ENCODE measurements around the gene KRTAP13-2. TPM values are rescaled to one million over a fixed set of nuclear protein-coding genes. Genes with fewer than 3 reads are reported as not detected.

Gene KRTAP13-2
- total RNA-seq, 6 experiments from 2014 or later: not detected

GRCh38 chr21:30348506-30348905 is 23.6 kb downstream of the KRTAP13-2 start, which contains the start of gene KRTAP23-1:
Gene KRTAP23-1 (minus strand): TSS chr21:30348606. CDS start chr21:30348606, 0 bp downstream.
- no peak within 1 kb of the TSS for H3K4me3 Mint-ChIP-seq
- DNase-seq: no peak
- no peaks in the 10 kb centered on the region for H3K4me1 Mint-ChIP-seq (ENCODE audit: low read depth)
- TF ChIP-seq, protein P1, sequence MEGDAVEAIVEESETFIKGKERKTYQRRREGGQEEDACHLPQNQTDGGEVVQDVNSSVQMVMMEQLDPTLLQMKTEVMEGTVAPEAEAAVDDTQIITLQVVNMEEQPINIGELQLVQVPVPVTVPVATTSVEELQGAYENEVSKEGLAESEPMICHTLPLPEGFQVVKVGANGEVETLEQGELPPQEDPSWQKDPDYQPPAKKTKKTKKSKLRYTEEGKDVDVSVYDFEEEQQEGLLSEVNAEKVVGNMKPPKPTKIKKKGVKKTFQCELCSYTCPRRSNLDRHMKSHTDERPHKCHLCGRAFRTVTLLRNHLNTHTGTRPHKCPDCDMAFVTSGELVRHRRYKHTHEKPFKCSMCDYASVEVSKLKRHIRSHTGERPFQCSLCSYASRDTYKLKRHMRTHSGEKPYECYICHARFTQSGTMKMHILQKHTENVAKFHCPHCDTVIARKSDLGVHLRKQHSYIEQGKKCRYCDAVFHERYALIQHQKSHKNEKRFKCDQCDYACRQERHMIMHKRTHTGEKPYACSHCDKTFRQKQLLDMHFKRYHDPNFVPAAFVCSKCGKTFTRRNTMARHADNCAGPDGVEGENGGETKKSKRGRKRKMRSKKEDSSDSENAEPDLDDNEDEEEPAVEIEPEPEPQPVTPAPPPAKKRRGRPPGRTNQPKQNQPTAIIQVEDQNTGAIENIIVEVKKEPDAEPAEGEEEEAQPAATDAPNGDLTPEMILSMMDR (IDR thresholded peaks at IDR 0.05): no peak
- H3K9me3 Mint-ChIP-seq: peaks cover 54% of the 10 kb centered on the region
- H3K36me3 Mint-ChIP-seq (ENCODE audit: low read depth): no peaks in the 10 kb centered on the region
- H3K27ac Mint-ChIP-seq: no peak within 1 kb of the TSS
- peaks cover 1% of the 10 kb centered on the region; the same call in 1 of the 2 replicates for H3K27me3 Mint-ChIP-seq (ENCODE audit: insufficient read depth)

- Mint-ChIP-seq H3K27me3 (ENCODE audit: insufficient read depth) (peaks cover 1% of the 10 kb centered on the region; the same call in 1 of the 2 replicates), H3K9me3 (peaks cover 42% of the 10 kb centered on the region), H3K4me1 (ENCODE audit: low read depth) (no peaks in the 10 kb centered on the region), H3K36me3 (ENCODE audit: low read depth) (no peaks in the 10 kb centered on the region), H3K4me3 (no peak overlapping the region), H3K27ac (no peak overlapping the region)
- TF ChIP-seq, protein P1 (IDR thresholded peaks at IDR 0.05): no peak
- no peak for DNase-seq
Measured at GRCh38 chr21:30345014-30345413, 27.1 kb downstream of the KRTAP13-2 start.

- Mint-ChIP-seq H3K4me1 (ENCODE audit: low read depth) (no peaks in the 10 kb centered on the region), H3K27ac (no peak overlapping the region), H3K4me3 (no peak overlapping the region), H3K27me3 (ENCODE audit: insufficient read depth) (no peaks in the 10 kb centered on the region), H3K36me3 (ENCODE audit: low read depth) (no peaks in the 10 kb centered on the region; the same call in 1 of the 2 replicates), H3K9me3 (peaks cover 42% of the 10 kb centered on the region)
- DNase-seq: peak; percentile 0
- TF ChIP-seq, protein P1 (IDR thresholded peaks at IDR 0.05): peak; percentile 82
Measured at GRCh38 chr21:30340714-30341573, 31.1 kb downstream of the KRTAP13-2 start.

DNA sequence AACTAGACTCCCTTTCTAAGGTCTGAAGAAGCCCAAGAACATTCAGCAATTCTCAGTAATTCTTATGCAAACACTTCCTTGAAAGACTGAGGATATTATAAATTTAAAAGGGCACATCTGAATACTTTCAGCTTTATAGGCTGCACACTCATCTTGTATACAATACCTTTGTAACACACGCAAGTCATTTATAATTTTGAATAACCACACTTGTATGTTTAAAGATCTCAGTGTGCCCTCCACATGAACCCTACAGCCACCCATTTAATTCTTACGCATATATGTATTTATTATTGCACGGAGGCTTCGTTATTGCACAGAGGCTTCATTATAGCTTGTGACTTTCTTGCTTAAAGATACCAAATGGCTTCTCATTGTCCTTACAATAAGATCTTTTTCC is 33.4 kb downstream of the KRTAP13-2 start:
- H3K27ac Mint-ChIP-seq: no peak overlapping the region
- no peaks in the 10 kb centered on the region for H3K4me1 Mint-ChIP-seq (ENCODE audit: low read depth)
- TF ChIP-seq, protein P1 (IDR thresholded peaks at IDR 0.05): no peak
- H3K36me3 Mint-ChIP-seq (ENCODE audit: low read depth): no peaks in the 10 kb centered on the region; the same call in 1 of the 2 replicates
- H3K27me3 Mint-ChIP-seq (ENCODE audit: insufficient read depth): no peaks in the 10 kb centered on the region
- no peak for DNase-seq
- no peak overlapping the region for H3K4me3 Mint-ChIP-seq
- H3K9me3 Mint-ChIP-seq: peaks cover 32% of the 10 kb centered on the region

DNA sequence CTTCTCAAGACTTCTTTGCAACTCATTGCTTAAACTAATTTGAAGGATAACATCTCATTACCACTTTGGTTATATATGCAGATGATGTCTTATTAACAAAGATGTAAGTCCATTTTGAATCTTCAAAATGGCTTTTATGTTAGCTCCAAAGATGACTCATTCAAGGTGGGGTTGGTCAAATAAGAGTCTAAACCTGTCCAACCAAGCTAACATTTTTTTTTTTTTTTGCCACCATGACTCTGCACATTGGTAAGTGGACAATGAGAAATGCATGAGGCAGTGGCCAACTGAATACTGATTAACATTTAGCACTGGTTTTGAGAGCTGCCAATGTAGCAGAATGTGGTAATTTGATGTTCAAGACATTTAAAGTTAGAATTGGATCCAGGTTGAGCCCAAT is 34.3 kb downstream of the KRTAP13-2 start:
- no peaks in the 10 kb centered on the region; the same call in 1 of the 2 replicates for H3K36me3 Mint-ChIP-seq (ENCODE audit: low read depth)
- no peak overlapping the region for H3K4me3 Mint-ChIP-seq
- no peak overlapping the region for H3K27ac Mint-ChIP-seq
- no peak for DNase-seq
- no peaks in the 10 kb centered on the region for H3K4me1 Mint-ChIP-seq (ENCODE audit: low read depth)
- TF ChIP-seq, protein P1 (IDR thresholded peaks at IDR 0.05): no peak
- peaks cover 36% of the 10 kb centered on the region for H3K9me3 Mint-ChIP-seq
- no peaks in the 10 kb centered on the region for H3K27me3 Mint-ChIP-seq (ENCODE audit: insufficient read depth)

Measured in HFFc6 (cell line).